ENCODE data around the gene HNRNPA3. TPM values are rescaled to one million over a fixed set of nuclear protein-coding genes. Genes with fewer than 3 reads are reported as not detected.
A peak's percentile ranks its signal among the peaks of the same experiment; 100 is the strongest.

The HNRNPA3 gene
- polyA plus RNA-seq, 3 donors = 26.5 to 71.7 (median 43.0) TPM

- peaks cover 69 to 89% of the 10 kb centered on the region in 2 donors for H3K4me1 ChIP-seq (ENCODE audit: control insufficient read depth in 1 of 2, insufficient read depth in 2 of 2, low read length in 2 of 2)
- no peak for DNase-seq
- H3K4me2 ChIP-seq (replicated peaks; ENCODE audit: extremely low read depth, low read length, poor library complexity, severe bottlenecking) = peak overlapping the region; percentile 52
- H3K36me3 Mint-ChIP-seq = peaks cover 3 to 21% of the 10 kb centered on the region in 2 donors
- H3K79me2 ChIP-seq (ENCODE audit: insufficient read depth, low read length) = peaks cover 96% of the 10 kb centered on the region
- no peak overlapping the region for H3K9ac ChIP-seq (ENCODE audit: insufficient read depth, low read length, poor library complexity, severe bottlenecking)
- H3K9me3 ChIP-seq (replicated peaks in 1 of 2; ENCODE audit: control insufficient read depth in 1 of 2, insufficient read depth in 1 of 2, low read length in 2 of 2) = no peaks in the 10 kb centered on the region
- H3K27ac ChIP-seq (ENCODE audit: low read depth in 1 of 2, low read length in 2 of 2) = peak overlapping the region; percentile 42 to 83
- peaks cover 80% of the 10 kb centered on the region for H3K4me1 Mint-ChIP-seq
- no peaks in the 10 kb centered on the region for H3K9me3 Mint-ChIP-seq
- TF ChIP-seq CTCF (IDR thresholded peaks at IDR 0.05) = no peak
- no peaks in the 10 kb centered on the region for H3K36me3 ChIP-seq (replicated peaks in 1 of 2; ENCODE audit: control insufficient read depth in 1 of 2, insufficient read depth in 2 of 2, low read length in 2 of 2)
- H3K27me3 Mint-ChIP-seq (ENCODE audit: low read depth in 3 of 3) = no peaks in the 10 kb centered on the region
- H3K27ac Mint-ChIP-seq = peak overlapping the region in 6 of 7 donors; percentile 81 to 95 (median 92)
- peaks cover 39% of the 10 kb centered on the region for H4K20me1 ChIP-seq (ENCODE audit: insufficient read depth, low read length)
- H3K27me3 ChIP-seq (ENCODE audit: control insufficient read depth in 2 of 2, insufficient read depth in 2 of 2, low read length in 2 of 2) = no peaks in the 10 kb centered on the region
- no peak overlapping the region for H2AFZ ChIP-seq (ENCODE audit: insufficient read depth, low read depth, low read length, poor library complexity, severe bottlenecking)
- intact Hi-C loops (cut with micrococcal nuclease) = no loop called here
- no peak overlapping the region for H3K4me3 Mint-ChIP-seq
- peak overlapping the region in 1 of 3 experiments; percentile 45 for H3K4me3 ChIP-seq (replicated peaks in 1 of 3; ENCODE audit: low read depth in 2 of 3, low read length in 3 of 3)
Observed at GRCh38 chr2:177243476-177243875, 30.9 kb downstream of the HNRNPA3 start.

- H3K9ac ChIP-seq (ENCODE audit: insufficient read depth, low read length, poor library complexity, severe bottlenecking) = no peak overlapping the region
- H3K4me1 ChIP-seq (ENCODE audit: control insufficient read depth in 1 of 2, insufficient read depth in 2 of 2, low read length in 2 of 2) = peaks cover 60 to 84% of the 10 kb centered on the region in 2 donors
- H3K36me3 ChIP-seq (replicated peaks in 1 of 2; ENCODE audit: control insufficient read depth in 1 of 2, insufficient read depth in 2 of 2, low read length in 2 of 2) = no peaks in the 10 kb centered on the region
- Mint-ChIP-seq H3K9me3 (no peaks in the 10 kb centered on the region), H3K27ac (peak overlapping the region in 6 of 7 donors; percentile 11 to 90 (median 60)), H3K4me1 (peaks cover 76% of the 10 kb centered on the region), H3K27me3 (ENCODE audit: low read depth in 3 of 3) (no peaks in the 10 kb centered on the region), H3K36me3 (peaks cover 9 to 25% of the 10 kb centered on the region in 2 donors), H3K4me3 (no peak overlapping the region)
- no peaks in the 10 kb centered on the region for H3K27me3 ChIP-seq (ENCODE audit: control insufficient read depth in 2 of 2, insufficient read depth in 2 of 2, low read length in 2 of 2)
- no peaks in the 10 kb centered on the region for H3K9me3 ChIP-seq (replicated peaks in 1 of 2; ENCODE audit: control insufficient read depth in 1 of 2, insufficient read depth in 1 of 2, low read length in 2 of 2)
- no peak overlapping the region for H3K4me2 ChIP-seq (replicated peaks; ENCODE audit: extremely low read depth, low read length, poor library complexity, severe bottlenecking)
- peak overlapping the region; percentile 24 to 75 for H3K27ac ChIP-seq (ENCODE audit: low read depth in 1 of 2, low read length in 2 of 2)
- no peak for DNase-seq
- WGBS (ENCODE audit: insufficient coverage) = no CpG with 5 or more reads among the region's 6 CpGs
- H3K79me2 ChIP-seq (ENCODE audit: insufficient read depth, low read length) = peaks cover 96% of the 10 kb centered on the region
- intact Hi-C loops (cut with micrococcal nuclease) = no loop called here
- TF ChIP-seq CTCF (IDR thresholded peaks at IDR 0.05) = no peak
- H2AFZ ChIP-seq (ENCODE audit: insufficient read depth, low read depth, low read length, poor library complexity, severe bottlenecking) = no peak overlapping the region
- peaks cover 47% of the 10 kb centered on the region for H4K20me1 ChIP-seq (ENCODE audit: insufficient read depth, low read length)
- H3K4me3 ChIP-seq (replicated peaks in 1 of 3; ENCODE audit: low read depth in 2 of 3, low read length in 3 of 3) = no peak overlapping the region
Observed at GRCh38 chr2:177244244-177244771, 31.7 kb downstream of the HNRNPA3 start.
